PC-9 (cell line): ENCODE results near the gene PARN. TPM values are rescaled to one million over a fixed set of nuclear protein-coding genes. Genes with fewer than 3 reads are reported as not detected.

Source experiments
- BruUV-seq: library from RNA; stranded (reverse); fragments of 400-500 nt; replicated peaks from 2 replicates; lab custom pipeline; 2021; lab: Mats Ljungman, UMichigan
- CTCF ChIA-PET: fragments of 300-600 bp; sonication (Branson Sonifier 250); formaldehyde crosslinking; loops from one replicate; lab custom pipeline; 2022; ENCODE audit warnings: antibody characterized with exemption; lab: Charles Lee
- POLR2A ChIA-PET: fragments of 300-600 bp; sonication (Branson Sonifier 250); formaldehyde crosslinking; loops from one replicate; lab custom pipeline; 2022; ENCODE audit warnings: antibody characterized with exemption; ENCODE audit not compliant: unreplicated experiment; lab: Charles Lee
- DNase-seq, 2 experiments: peaks; one replicate each; pipeline versions ENCODE4 v3.0.0 to v3.0.0-alpha.2; 2015 to 2022; ENCODE audit warnings: mixed read lengths in 1 of 2
- H2AFZ ChIP-seq: fragments of 200-600 bp; sonication (generic); 2 replicates; pipeline ENCODE4 v1.8.1; 2017; ENCODE audit warnings: antibody characterized with exemption
- H3F3A ChIP-seq: fragments of 200-600 bp; sonication (generic); 2 replicates; pipeline ENCODE4 v1.8.1; 2017; ENCODE audit warnings: antibody characterized with exemption, mild to moderate bottlenecking, low read depth; ENCODE audit not compliant: insufficient read depth
- H3K27ac ChIP-seq: fragments of 200-600 bp; sonication (generic); 2 replicates; pipeline ENCODE4 v1.6.1; 2016; ENCODE audit warnings: mixed run types
- H3K27me3 ChIP-seq: fragments of 200-600 bp; sonication (generic); 2 replicates; pipeline ENCODE4 v1.6.1; 2016; ENCODE audit warnings: low read depth, mixed run types; ENCODE audit not compliant: insufficient read depth
- H3K36me3 ChIP-seq: fragments of 200-600 bp; sonication (generic); 2 replicates; pipeline ENCODE4 v1.6.1; 2016; ENCODE audit warnings: low read depth, mixed run types
- H3K4me1 ChIP-seq: fragments of 200-600 bp; sonication (generic); replicated peaks from 2 replicates; pipeline ENCODE4 v1.6.1; 2016; ENCODE audit warnings: mixed run types; ENCODE audit not compliant: insufficient read depth
- H3K4me2 ChIP-seq: fragments of 200-600 bp; sonication (generic); 2 replicates; pipeline ENCODE4 v1.6.1; 2017; ENCODE audit warnings: mixed run types
- H3K4me3 ChIP-seq: fragments of 200-600 bp; sonication (generic); 2 replicates; pipeline ENCODE4 v1.6.1; 2016; ENCODE audit warnings: mixed run types
- H3K79me2 ChIP-seq: fragments of 200-600 bp; sonication (generic); 2 replicates; pipeline ENCODE4 v1.6.1; 2017; ENCODE audit warnings: low read depth, mixed run types
- H3K9me2 ChIP-seq: fragments of 200-600 bp; sonication (generic); 2 replicates; pipeline ENCODE4 v1.8.1; 2017; ENCODE audit warnings: mild to moderate bottlenecking; ENCODE audit not compliant: insufficient read depth
- H3K9me3 ChIP-seq: fragments of 200-600 bp; sonication (generic); 2 replicates; pipeline ENCODE4 v1.8.1; 2016; ENCODE audit warnings: low read depth; ENCODE audit not compliant: insufficient read depth
- H4K20me1 ChIP-seq: fragments of 200-600 bp; sonication (generic); 2 replicates; pipeline ENCODE4 v1.8.1; 2017; ENCODE audit not compliant: insufficient read depth
- EZH2 ChIP-seq: fragments of 200-600 bp; sonication (generic); IDR thresholded peaks from 2 replicates; pipeline ENCODE4 v1.8.0; 2017; ENCODE audit warnings: antibody characterized with exemption, low read depth
- intact Hi-C: fragments of 100-400 bp; cut with micrococcal nuclease; formaldehyde crosslinking; loops from one replicate; pipeline ENCODE4 v1.10.0; 2022; ENCODE audit not compliant: unreplicated experiment
- total RNA-seq: library from RNA; stranded (reverse); gene quantifications from 2 replicates; pipeline ENCODE4 v1.2.3, GENCODE V29; 2021
- TF ChIP-seq, protein P1 (sequence below): fragments of 200-600 bp; sonication (generic); conservative IDR thresholded peaks from 2 replicates; pipeline ENCODE4 v1.6.1; 2017; ENCODE audit warnings: mixed run types, antibody characterized with exemption, mild to moderate bottlenecking, moderate library complexity

The PARN gene
- total RNA-seq, 1 experiment from 2014 or later, result 53.0 TPM

DNA sequence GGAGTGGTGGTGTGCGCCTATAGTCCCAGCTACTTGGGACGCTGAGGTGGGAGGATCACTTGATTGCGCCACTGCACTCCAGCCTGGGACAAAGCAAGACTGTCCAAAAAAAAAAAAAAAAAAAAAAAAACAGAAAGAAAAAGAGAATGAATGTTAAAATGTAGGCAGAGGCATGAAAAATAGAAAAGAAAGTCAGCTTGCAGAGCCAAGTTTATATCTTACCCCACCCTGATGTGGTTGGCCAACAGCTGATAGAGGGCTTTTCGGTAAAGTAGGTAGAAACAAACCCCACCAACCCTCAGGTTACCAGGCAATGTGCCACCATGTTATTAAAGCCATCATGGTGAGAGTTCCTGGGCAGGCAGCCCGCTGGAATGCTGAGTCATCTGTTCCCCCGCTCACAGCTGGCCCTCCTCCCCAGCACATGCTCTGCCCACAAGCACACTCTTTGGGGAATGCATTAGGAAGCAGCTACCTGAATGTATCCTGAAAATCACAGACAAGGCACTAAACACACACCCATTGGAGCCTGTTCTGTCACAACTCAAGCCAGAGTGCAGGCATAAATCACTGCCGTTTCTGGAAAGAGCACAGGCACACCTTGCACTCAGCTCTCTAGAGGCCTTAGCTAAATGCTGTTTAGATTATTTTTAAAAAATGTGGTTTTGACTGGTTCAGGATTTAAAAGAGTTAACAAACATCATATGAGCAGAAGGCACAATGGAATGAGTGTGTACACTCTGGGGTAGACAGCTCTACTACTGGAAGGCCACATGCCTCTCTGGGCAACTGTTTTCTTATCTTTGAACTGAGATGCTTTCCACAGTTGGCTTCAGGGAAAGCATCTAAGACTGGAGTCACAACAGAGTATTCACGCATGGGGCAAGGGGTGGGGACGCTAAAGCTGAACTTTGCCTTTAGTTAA lies 128.5 kb downstream of the PARN start:
- Histone ChIP-seq H3K4me2 (peak overlapping the region; percentile 62), H3K4me1 (peaks cover 98% of the 10 kb centered on the region), H4K20me1 (no peaks in the 10 kb centered on the region), H3K9me2 (no peaks in the 10 kb centered on the region), H3K9me3 (no peaks in the 10 kb centered on the region), H3K4me3 (no peak overlapping the region), H3K27ac (peak overlapping the region; percentile 98), H3K36me3 (no peaks in the 10 kb centered on the region; the same call in 1 of the 2 replicates), H2AFZ (no peak overlapping the region), H3K79me2 (peaks cover 49% of the 10 kb centered on the region), H3F3A (peaks cover 65% of the 10 kb centered on the region), H3K27me3 (no peaks in the 10 kb centered on the region)
- POLR2A ChIA-PET, result interaction anchor here (0.5 to 0.6 kb wide), 7 partner anchors 9 to 196 kb away, joined by 3 to 5 read pairs (median 4); no protein-coding TSS in a partner anchor
- peak; percentile 94 for DNase-seq
- intact Hi-C loops, result loop anchor here (1.0 to 2.0 kb wide), 3 partner anchors 15 to 101 kb away; no protein-coding TSS in a partner anchor
- CTCF ChIA-PET, result interaction anchor here (0.6 kb wide), 1 partner anchor 582 kb away, joined by 3 read pairs; no protein-coding TSS in a partner anchor
- BruUV-seq, result TSS peak; percentile 50
- TF ChIP-seq, protein P1, sequence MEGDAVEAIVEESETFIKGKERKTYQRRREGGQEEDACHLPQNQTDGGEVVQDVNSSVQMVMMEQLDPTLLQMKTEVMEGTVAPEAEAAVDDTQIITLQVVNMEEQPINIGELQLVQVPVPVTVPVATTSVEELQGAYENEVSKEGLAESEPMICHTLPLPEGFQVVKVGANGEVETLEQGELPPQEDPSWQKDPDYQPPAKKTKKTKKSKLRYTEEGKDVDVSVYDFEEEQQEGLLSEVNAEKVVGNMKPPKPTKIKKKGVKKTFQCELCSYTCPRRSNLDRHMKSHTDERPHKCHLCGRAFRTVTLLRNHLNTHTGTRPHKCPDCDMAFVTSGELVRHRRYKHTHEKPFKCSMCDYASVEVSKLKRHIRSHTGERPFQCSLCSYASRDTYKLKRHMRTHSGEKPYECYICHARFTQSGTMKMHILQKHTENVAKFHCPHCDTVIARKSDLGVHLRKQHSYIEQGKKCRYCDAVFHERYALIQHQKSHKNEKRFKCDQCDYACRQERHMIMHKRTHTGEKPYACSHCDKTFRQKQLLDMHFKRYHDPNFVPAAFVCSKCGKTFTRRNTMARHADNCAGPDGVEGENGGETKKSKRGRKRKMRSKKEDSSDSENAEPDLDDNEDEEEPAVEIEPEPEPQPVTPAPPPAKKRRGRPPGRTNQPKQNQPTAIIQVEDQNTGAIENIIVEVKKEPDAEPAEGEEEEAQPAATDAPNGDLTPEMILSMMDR, result no peak
- no peak for TF ChIP-seq EZH2

DNA sequence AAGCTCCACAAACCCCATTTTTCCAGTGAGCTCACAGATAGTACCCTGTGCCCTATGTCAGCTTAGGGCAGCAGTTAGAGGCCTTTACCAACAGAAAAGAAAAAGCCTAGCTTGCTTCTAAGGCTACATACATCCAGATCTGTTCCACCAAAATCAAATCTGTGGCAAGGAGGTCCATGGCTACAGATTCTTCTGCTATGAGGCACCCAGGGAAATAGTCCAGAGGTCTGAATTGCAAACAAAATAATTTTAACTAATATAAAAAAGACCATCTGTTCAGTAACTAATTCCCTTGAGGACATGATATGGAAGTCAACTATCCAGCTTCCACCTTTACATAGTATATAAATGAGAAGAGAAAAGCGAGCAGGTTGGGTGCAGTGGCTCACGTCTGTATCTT lies 129.3 kb downstream of the PARN start:
- H3K9me3 ChIP-seq, result no peaks in the 10 kb centered on the region
- intact Hi-C loops, result loop anchor here (1.0 to 2.0 kb wide), 3 partner anchors 14 to 100 kb away; no protein-coding TSS in a partner anchor
- peaks cover 46% of the 10 kb centered on the region for H3K79me2 ChIP-seq
- POLR2A ChIA-PET, result interaction anchor here (0.6 to 0.7 kb wide), 2 partner anchors 13 to 39 kb away, joined by 3 to 4 read pairs; no protein-coding TSS in a partner anchor
- peak overlapping the region; percentile 98 for H3K27ac ChIP-seq
- peak overlapping the region; percentile 49 for H3K4me2 ChIP-seq
- no peaks in the 10 kb centered on the region for H4K20me1 ChIP-seq
- CTCF ChIA-PET, result interaction anchor here (0.6 kb wide), 1 partner anchor 541 kb away, joined by 4 read pairs; no protein-coding TSS in a partner anchor
- H3K9me2 ChIP-seq, result no peaks in the 10 kb centered on the region
- H3K4me1 ChIP-seq, result peaks cover 90% of the 10 kb centered on the region
- H3K4me3 ChIP-seq, result no peak overlapping the region
- TSS peak; percentile 39 for BruUV-seq
- no peaks in the 10 kb centered on the region for H3K36me3 ChIP-seq
- peaks cover 57% of the 10 kb centered on the region for H3F3A ChIP-seq
- H3K27me3 ChIP-seq, result no peaks in the 10 kb centered on the region
- no peak for DNase-seq
- no peak for TF ChIP-seq EZH2
- TF ChIP-seq, protein P1, result no peak
- H2AFZ ChIP-seq, result no peak overlapping the region

DNA sequence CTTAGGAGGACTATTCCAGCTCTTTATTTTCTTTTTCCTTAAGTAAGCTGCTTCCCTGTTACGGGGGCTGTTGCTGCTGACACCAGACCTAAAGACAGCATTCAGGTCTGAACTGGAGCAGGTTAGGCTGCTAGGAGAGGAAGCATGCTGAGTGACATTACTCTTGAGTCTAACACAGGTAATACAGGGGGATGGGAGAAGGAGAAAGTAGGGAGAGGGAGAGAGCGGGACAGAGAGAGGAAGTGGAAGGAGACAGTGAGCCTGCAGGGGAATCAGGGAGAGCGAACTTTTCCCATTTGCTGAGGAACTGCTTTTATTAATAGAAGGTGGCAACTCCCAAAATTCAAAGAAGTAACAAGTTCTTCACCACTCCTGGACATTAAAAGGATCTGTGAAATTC lies 130.9 kb downstream of the PARN start:
- intact Hi-C loops, result loop anchor here (1.0 kb wide), 1 partner anchor 197 kb away; no protein-coding TSS in a partner anchor
- TF ChIP-seq, protein P1, result no peak
- no peak for TF ChIP-seq EZH2
- Histone ChIP-seq H3K9me3 (no peaks in the 10 kb centered on the region), H3F3A (peaks cover 48% of the 10 kb centered on the region), H4K20me1 (no peaks in the 10 kb centered on the region), H2AFZ (no peak overlapping the region), H3K4me2 (peak overlapping the region; percentile 71), H3K36me3 (no peaks in the 10 kb centered on the region), H3K27ac (peak overlapping the region; percentile 98), H3K4me3 (no peak overlapping the region), H3K27me3 (no peaks in the 10 kb centered on the region), H3K79me2 (peaks cover 33% of the 10 kb centered on the region), H3K9me2 (no peaks in the 10 kb centered on the region), H3K4me1 (peaks cover 73% of the 10 kb centered on the region)
- BruUV-seq, result no TSS peak
- POLR2A ChIA-PET, result no interaction called here
- CTCF ChIA-PET, result no interaction called here
- DNase-seq, result no peak
